Stomach (tissue), 4 donors: Measurements from ENCODE around the gene DEFB118.

Source experiments
- EP300 ChIP-seq: sonication (generic); formaldehyde crosslinking; IDR thresholded peaks from one replicate; pipeline ENCODE4 v1.6.1; 2017; ENCODE audit warnings: antibody characterized with exemption
- POLR2A ChIP-seq, 4 donors: fragments of 450-650 bp; IDR thresholded peaks; one replicate each; pipeline ENCODE4 v1.6.1; 2016; ENCODE audit warnings: antibody characterized with exemption in 4 of 4, control low read depth in 2 of 4, mild to moderate bottlenecking in 1 of 4, moderate library complexity in 1 of 4
- POLR2AphosphoS5 ChIP-seq, 3 donors: sonication (generic); formaldehyde crosslinking; IDR thresholded peaks; one replicate each; pipeline ENCODE4 v1.6.1; 2016; ENCODE audit warnings: antibody characterized with exemption in 3 of 3
- TF ChIP-seq, protein P1 (sequence below), 7 experiments: fragments of 450-650 bp in 4 of 7; fragments of 200-600 bp in 3 of 7; sonication (generic) in 3 of 7; IDR thresholded peaks; one replicate each; pipeline ENCODE4 v1.5.1; 2016 to 2019; ENCODE audit warnings: antibody characterized with exemption in 7 of 7, control low read depth in 2 of 7, mild to moderate bottlenecking in 1 of 7

GRCh38 chr20:31374346-31374745 lies 5.9 kb downstream of the DEFB118 start:
- TF ChIP-seq POLR2A (IDR thresholded peaks at IDR 0.05) = no peak
- TF ChIP-seq, protein P1, sequence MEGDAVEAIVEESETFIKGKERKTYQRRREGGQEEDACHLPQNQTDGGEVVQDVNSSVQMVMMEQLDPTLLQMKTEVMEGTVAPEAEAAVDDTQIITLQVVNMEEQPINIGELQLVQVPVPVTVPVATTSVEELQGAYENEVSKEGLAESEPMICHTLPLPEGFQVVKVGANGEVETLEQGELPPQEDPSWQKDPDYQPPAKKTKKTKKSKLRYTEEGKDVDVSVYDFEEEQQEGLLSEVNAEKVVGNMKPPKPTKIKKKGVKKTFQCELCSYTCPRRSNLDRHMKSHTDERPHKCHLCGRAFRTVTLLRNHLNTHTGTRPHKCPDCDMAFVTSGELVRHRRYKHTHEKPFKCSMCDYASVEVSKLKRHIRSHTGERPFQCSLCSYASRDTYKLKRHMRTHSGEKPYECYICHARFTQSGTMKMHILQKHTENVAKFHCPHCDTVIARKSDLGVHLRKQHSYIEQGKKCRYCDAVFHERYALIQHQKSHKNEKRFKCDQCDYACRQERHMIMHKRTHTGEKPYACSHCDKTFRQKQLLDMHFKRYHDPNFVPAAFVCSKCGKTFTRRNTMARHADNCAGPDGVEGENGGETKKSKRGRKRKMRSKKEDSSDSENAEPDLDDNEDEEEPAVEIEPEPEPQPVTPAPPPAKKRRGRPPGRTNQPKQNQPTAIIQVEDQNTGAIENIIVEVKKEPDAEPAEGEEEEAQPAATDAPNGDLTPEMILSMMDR (IDR thresholded peaks at IDR 0.05) = no peak
- no peak for TF ChIP-seq EP300
- TF ChIP-seq POLR2AphosphoS5 (IDR thresholded peaks at IDR 0.05) = no peak
